Activated T-cell treated with anti-CD3 and anti-CD28 coated beads for 48 hours (primary cell): Measurements from ENCODE around the gene PCGF1.
"Not testable (repeated sequence)": the region's sequence is repeated elsewhere in the genome, so short reads cannot be mapped to it uniquely, and the experiment has no call there.

Experiments
- DNase-seq: peaks from one replicate; pipeline ENCODE4 v3.0.0-alpha.2; 2020; ENCODE audit warnings: low read depth

The PCGF1 gene

GRCh38 chr2:74472086-74472944 lies 35.2 kb downstream of the PCGF1 start, which contains the start of gene MRPL53:
TSS of gene MRPL53 (minus strand) at chr2:74472680. CDS start at chr2:74472660, 20 bp downstream.
- peak; percentile 92 for DNase-seq

- DNase-seq = no peak
Observed at GRCh38 chr2:74471332-74472065, 36.0 kb downstream of the PCGF1 start.

GRCh38 chr2:74470742-74471141 lies 36.8 kb downstream of the PCGF1 start:
- not testable (repeated sequence) for DNase-seq

- DNase-seq = no peak
Observed at GRCh38 chr2:74464406-74464805, 43.1 kb downstream of the PCGF1 start.

- DNase-seq = no peak
Observed at GRCh38 chr2:74462786-74463105, 44.7 kb downstream of the PCGF1 start.

- no peak for DNase-seq
Observed at GRCh38 chr2:74462054-74462785, 45.3 kb downstream of the PCGF1 start.

- no peak for DNase-seq
Observed at GRCh38 chr2:74461187-74462053, 46.1 kb downstream of the PCGF1 start.

- not testable (repeated sequence) for DNase-seq
Observed at GRCh38 chr2:74460187-74460586, 47.3 kb downstream of the PCGF1 start.

GRCh38 chr2:74459503-74460118 lies 47.9 kb downstream of the PCGF1 start:
- DNase-seq = not testable (repeated sequence)

GRCh38 chr2:74458938-74459363 lies 48.5 kb downstream of the PCGF1 start:
- DNase-seq = no peak

- peak; percentile 96 for DNase-seq
Observed at GRCh38 chr2:74458132-74458937, 49.2 kb downstream of the PCGF1 start, which contains the start of gene WBP1. TSS of gene WBP1 (plus strand) at chr2:74458438. CDS start at chr2:74458603, 165 bp downstream.

GRCh38 chr2:74457549-74458131 lies 49.9 kb downstream of the PCGF1 start:
- peak; percentile 81 for DNase-seq

GRCh38 chr2:74457129-74457548 lies 50.4 kb downstream of the PCGF1 start:
- DNase-seq = no peak
